Sciatic nerve (tissue), 2 donors: ENCODE data around the gene DNAH8. TPM values are rescaled to one million over a fixed set of nuclear protein-coding genes. Genes with fewer than 3 reads are reported as not detected.
"Not testable (repeated sequence)": the region's sequence is repeated elsewhere in the genome, so short reads cannot be mapped to it uniquely, and the experiment has no call there.

Experiments
- ATAC-seq: fragments of 200-7000 bp; cut with Tn5 transposase; one replicate; pipeline ENCODE4 v1.9.1; 2020; ENCODE audit warnings: mild to moderate bottlenecking, moderate library complexity
- DNase-seq: peaks from one replicate; pipeline ENCODE4 v3.0.0-alpha.2; 2020; ENCODE audit warnings: low spot score
- intact Hi-C: fragments of 100-400 bp; cut with DNase I; formaldehyde crosslinking; loops from one replicate; pipeline ENCODE4 v1.14.2; 2022
- total RNA-seq: library from RNA; stranded (reverse); fragmentation: NEBNext Ultra II Directional; extraction: Animal tissue kit (Norgen Biotek cat#: 25700); gene quantifications from one replicate; pipeline ENCODE4 v1.2.1, GENCODE V29; 2021
- donor health status: DM: no; HTN: no; CAD: no.
- donor health status: DM: no; HTN: no; CAD: no.

The DNAH8 gene
- total RNA-seq, 1 donor from 2014 or later, result 0.13 TPM

DNA sequence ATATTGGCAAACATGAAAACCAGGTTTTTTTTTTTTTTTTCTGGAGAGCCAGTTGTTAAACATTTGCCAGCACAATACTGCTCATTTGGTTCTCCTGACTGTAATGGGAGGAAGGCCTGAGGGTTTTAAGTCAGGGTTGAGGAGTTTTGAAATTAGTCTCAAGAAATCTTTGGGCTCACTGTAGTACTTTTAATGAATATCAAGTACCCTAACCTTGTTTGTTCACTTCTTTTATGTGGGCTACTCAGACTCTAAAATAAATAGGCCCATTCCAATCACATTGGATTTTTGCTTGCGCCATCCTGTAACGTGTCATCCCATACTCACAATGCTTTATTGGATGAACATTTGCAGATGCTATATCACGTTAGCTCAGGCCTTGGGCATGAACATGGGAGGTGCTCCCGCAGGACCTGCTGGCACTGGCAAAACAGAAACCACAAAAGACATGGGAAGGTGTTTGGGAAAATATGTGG lies 146.9 kb downstream of the DNAH8 start:
- DNase-seq (no peak), ATAC-seq (no peak)
- intact Hi-C loops, result no loop called here

DNA sequence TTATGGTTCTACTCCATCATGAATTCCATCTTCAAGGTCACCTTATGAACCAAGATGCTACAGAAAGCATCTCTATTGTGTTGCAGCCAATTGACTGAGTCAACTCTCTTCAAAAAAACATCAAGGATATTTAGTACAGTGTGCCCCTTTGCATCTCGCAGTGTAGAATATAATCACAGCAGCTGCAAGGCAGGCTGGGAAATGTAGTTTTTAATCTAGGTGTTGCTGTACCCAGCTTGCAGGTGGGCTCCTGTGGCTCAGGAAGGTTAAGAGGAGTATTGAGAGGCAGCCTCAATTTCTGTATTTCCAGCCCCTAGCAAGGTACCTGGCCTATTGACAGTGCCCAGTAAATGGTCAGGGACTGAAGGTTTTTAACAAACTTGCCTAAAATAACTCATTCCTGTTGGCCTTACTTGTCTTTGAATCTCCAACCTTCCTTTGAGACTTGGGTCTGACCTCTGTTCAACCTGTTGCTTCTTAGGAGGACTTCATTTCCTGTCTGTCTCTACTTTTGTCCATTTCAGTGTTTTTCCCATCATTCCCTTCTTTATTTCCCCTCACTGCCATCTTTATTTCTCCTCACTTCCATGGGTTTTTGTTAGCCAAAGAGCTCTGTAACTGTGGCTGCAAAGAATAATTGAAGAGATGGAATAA lies 150.5 kb downstream of the DNAH8 start:
- ATAC-seq (no peak), DNase-seq (no peak)
- intact Hi-C loops, result no loop called here

DNA sequence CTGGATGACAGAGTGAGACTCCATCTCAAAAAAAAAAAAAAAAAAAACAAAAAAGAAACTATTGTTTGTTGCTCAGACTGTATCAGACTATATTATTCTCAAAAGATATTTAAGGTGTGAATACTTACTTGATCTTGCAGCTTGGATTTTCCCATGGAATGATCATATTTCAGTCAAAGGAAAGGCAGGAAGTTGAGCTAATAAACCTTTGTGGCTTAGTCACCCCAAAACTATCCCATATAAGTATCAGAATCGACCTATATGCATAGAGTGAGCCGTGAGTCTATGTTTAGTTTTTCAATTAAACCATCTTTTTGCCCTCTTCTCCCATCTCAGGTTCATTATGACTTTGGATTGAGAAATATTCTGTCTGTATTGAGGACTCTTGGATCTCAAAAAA lies 152.6 kb downstream of the DNAH8 start:
- DNase-seq (no peak), ATAC-seq (no peak)
- intact Hi-C loops, result no loop called here

DNA sequence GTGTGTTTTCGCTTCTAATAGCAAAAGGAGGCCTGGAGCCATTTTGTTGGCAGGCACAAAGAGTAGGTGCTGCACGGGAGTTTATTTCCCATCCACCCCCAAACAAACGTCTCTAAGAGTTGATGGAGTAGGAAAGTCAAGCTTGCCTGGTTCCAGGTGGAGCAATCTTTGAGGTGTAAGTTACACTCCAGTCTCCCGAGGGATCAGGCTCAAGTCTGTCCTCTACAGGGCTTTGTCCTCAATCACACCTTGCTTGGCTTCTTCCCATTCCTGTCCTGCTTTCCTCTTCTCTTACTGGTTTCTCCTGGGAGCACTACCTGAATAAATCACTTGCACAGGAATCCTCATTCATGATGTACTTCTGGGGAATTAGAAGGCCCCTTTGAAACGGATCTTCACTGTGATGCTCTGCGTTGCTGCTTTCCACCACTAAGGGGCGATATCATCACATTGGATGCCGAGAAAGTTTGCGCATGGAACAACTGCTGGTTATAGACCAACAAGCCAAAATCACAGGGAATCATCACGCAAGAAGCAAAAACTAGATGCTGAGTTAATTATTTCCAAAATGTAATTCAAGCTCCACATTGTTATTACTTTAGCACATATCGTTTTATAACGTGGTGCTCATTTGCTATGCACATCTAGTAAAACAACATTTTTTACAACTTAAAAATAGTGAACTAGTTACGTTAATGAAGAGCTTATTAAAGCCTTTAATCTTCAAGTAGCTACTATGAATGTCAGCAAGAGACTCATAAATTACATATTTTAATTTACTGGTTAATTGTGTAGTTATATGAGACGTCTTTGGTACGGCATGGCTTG lies 156.8 kb downstream of the DNAH8 start:
- intact Hi-C loops, result no loop called here
- ATAC-seq, result no peak
- peak; percentile 67 for DNase-seq

DNA sequence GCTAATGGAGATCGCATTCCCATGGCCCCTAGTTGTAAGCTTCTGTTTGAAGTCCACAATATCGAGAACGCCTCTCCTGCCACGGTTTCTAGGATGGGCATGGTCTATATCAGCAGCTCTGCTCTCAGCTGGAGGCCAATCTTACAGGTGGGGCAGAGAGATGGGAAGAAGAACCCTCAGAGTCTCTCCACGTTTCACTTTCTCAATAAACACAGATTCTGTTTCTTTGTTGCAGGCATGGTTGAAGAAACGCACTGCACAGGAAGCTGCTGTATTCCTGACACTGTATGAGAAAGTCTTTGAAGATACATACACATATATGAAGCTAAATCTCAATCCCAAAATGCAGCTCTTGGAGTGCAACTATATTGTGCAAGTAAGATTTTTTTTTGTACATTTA lies 157.9 kb downstream of the DNAH8 start:
- DNase-seq (no peak), ATAC-seq (no peak)
- intact Hi-C loops, result no loop called here

DNA sequence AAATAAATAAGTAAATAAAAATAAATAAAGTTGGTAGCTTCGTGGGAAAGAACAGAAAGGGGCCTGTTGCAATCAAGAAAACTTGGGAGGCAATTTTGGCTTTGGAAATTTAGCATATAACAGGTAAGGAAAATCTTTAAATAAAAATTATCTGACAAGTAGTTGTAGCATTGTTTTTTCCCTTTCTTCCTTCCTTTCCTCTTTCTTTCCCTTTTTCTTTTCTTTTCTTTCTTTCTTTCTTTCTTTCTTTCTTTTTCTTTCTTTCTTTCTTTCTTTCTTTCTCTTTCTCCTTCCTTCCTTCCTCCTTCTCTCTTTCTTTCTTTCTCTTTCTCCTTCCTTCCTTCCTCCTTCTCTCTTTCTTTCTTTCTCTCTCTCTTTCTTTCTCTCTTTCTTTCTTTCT lies 158.7 kb downstream of the DNAH8 start:
- intact Hi-C loops, ATAC-seq, DNase-seq: not testable (repeated sequence)

DNA sequence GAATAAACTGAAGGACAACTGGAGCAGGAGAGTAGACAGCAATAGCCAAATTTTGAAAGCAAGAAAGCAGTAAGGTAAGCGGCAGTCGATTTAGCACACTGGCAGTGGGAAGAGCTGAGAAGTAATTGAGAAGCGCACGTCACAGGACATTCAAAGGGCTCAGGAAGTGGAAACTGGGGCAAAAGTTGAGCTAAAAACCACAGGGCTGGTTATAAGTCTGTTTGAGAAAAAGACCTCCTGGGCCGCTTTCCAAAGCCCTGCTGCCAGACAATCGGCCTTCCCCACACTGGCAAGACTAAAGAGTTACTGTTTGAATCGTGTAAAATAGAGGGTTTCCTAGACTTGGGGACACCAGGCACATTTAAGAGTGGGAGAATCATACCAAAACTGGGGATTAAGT lies 161.4 kb downstream of the DNAH8 start:
- DNase-seq (no peak), ATAC-seq (peak; percentile 52)
- intact Hi-C loops, result no loop called here

DNA sequence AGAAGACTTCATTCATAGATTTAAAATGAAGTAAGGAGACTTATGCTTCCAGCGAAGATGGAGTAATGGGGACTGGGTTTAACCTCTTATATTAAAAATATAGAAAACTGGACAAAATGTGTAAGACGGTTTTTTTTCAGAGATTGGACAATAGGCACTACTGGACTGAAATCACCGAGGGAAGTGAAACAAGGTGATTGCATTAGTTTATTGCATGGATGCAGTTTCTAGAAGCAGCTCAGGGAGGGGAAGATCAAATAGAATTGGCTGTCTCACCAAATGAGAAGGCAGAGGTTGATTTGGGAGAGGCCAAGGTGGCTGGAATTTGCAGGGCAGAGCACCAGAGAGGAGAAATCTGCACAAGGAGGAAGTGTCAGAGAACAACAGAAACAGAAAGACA lies 162.6 kb downstream of the DNAH8 start:
- intact Hi-C loops, result no loop called here
- ATAC-seq, result no peak
- DNase-seq, result no peak

DNA sequence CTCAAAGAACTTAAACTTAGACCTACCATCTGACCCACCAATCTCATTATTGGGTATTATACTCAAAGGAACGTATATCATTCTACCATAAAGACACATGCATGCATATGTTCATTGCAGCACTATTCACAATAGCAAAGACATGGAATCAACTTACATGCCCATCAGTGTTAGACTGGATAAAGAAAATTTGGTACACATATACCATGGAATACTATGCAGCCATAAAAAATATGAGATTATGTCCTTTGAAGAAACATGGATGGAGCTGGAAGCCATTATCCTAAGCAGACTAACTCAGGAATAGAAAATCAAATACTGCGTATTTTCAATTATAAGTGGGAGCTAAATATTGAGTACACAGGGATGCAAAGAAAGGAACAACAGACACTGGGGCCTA lies 167.0 kb downstream of the DNAH8 start:
- intact Hi-C loops, result no loop called here
- DNase-seq, result no peak
- ATAC-seq, result no peak

DNA sequence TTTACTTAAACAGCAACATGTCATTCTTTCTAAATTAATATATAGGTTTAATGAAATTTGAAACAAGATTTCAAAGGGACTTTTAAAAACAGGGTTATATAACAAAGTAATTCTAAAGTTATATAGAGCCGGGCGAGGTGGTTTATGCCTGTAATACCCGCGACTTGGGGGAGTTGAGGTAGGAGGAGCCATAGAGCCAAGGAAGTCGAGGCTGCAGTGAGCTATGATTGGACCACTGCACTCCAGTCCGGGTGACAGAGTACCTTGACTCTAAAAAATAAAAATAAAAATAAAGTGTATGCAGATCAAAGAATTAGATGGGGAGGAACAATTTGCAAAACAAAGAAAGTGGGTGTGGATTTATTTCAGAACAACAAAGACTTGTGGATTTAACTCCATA lies 182.4 kb downstream of the DNAH8 start:
- DNase-seq, result no peak
- no peak for ATAC-seq
- intact Hi-C loops, result no loop called here

DNA sequence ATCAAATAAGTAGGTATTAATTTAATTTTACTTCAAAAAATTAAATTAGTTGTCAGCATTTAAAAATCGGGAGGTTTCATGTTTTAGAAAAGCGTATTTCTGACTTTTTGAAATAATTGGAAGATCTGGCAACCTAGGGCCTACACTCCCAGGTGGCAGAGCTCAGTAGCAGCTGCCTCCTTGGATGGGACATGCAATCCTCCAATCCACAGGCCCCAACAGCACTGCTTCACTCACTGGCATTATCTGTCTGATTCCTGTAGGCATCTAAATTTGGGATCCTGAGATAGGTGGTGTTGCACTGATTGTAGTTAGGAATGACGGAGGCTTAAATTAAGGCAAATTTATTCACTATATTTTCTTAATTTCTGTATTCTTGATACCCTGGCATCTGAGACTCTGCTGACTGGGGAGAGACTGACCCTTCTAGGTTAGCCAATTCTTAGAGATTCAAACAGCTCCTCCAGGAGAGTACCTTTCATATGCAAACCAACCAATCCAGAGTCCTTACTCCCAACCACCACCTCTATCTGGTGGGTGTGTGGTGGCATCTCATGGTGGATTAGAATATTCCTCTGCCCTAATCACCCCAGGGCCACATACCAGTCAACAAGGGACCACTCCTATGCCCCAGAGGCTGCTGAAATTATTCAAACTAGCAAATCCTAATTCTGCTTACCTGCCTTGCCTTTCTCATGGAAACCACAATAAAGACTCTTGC lies 186.9 kb downstream of the DNAH8 start:
- ATAC-seq, result no peak
- intact Hi-C loops, result no loop called here
- no peak for DNase-seq

DNA sequence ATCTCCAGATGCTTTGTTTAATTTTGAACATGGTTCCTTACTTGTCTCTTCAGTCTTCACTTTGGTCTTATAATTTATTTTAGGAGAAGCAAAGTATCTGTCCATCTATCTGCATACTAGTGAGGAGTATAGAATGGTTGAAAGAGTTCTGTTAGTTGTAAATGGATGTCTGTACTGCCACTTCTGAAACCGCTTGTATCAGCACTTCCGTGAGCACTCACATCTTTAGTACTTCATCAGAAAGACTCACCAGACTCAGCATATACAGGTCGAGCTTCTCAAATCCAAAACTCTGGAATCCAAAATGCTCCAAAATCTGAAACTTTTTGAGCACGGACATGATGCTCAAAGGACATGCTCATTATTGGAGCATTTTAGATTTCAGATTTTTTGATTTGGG lies 191.5 kb downstream of the DNAH8 start:
- DNase-seq (no peak), ATAC-seq (no peak)
- intact Hi-C loops, result no loop called here

DNA sequence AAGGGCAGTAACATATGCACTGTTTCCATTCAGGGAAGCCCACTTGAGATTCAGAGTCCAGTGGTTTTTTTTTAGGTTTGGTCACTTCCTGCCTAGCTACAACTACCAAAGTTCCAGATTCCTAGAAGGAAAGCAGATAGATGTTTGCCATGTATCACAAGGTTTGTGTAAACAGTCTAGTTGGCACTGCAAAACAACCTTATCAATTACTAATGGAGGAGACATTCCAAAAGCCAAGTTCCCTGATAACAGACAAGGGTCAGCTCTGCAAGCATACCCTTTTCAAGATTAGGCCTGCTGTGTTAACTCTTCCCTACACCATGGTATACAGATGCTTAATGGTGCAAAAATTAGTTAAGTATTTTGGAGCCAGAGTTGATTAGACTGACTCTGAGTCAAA lies 192.2 kb downstream of the DNAH8 start:
- ATAC-seq (no peak), DNase-seq (no peak)
- intact Hi-C loops, result no loop called here

DNA sequence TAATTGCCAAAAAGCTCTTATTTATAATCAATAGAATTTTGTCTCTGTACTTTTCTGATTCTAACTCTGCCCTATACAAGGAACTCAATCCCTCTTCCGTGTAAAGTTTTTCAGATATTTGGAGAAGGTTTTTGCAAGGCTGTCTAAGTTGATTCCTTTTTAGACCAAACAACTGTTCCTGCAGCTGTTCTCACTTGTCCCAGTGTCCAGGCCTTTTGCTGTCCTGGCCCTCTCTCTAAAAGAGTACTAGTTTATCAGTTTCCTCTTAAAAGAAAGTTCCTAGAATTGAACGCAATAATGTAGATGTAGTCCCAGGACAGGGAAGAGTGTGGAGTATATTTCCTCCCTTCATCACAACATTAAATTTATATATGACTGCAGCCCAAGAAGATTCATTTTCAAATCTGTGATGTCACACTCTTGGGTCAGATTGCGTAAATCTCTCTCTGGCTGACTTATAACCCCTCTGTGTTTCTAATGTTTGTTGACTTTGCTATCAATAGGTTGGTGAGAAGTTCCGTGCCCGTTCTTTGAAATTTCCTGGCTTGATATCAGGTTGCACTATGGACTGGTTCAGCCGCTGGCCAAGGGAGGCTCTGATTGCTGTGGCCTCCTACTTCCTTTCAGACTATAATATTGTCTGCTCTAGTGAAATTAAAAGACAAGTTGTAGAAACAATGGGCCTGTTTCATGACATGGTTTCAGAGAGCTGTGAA lies 194.1 kb downstream of the DNAH8 start:
- intact Hi-C loops, result no loop called here
- DNase-seq, result no peak
- no peak for ATAC-seq

DNA sequence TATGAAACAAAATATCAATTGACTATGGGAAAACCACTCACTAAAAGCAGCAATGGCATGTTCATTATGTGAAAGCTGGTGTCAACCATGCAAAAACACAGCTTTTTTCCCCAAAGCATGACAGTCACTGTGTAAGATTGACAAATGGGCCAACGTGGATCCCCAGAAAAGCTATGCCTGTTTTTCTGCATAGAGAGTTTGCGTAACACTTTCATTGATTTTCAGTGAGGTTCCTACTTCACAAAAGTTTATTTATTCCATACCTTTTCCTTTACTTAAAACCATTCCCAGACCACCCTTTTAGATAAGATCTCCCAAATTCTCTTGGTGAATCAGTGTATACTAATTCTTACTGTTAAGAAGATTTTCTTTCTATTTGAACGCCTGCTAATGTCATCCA lies 195.1 kb downstream of the DNAH8 start:
- ATAC-seq, result no peak
- intact Hi-C loops, result no loop called here

DNA sequence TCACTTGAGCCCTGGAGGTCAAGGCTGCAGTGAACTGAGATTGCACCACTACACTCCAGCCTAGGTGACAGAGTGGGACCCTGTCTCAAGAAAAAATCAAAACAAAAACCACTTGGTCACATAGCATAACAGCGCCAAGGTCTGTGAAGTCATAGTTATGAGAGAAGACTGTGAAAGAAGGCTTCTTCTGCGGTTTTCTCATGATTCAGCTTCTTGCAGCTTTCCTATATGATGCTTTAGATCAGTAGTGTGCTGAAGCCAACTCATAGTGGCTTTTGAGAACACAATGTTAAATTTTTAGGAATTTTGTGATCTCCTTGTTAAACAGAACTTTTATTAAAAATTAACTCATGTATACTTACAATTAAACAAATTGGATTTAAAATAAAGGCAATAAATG lies 197.3 kb downstream of the DNAH8 start:
- ATAC-seq (no peak), DNase-seq (no peak)
- intact Hi-C loops, result no loop called here

More for the DNA sequence above, 195.1 kb downstream of the DNAH8 start:
- no peak for DNase-seq

DNA sequence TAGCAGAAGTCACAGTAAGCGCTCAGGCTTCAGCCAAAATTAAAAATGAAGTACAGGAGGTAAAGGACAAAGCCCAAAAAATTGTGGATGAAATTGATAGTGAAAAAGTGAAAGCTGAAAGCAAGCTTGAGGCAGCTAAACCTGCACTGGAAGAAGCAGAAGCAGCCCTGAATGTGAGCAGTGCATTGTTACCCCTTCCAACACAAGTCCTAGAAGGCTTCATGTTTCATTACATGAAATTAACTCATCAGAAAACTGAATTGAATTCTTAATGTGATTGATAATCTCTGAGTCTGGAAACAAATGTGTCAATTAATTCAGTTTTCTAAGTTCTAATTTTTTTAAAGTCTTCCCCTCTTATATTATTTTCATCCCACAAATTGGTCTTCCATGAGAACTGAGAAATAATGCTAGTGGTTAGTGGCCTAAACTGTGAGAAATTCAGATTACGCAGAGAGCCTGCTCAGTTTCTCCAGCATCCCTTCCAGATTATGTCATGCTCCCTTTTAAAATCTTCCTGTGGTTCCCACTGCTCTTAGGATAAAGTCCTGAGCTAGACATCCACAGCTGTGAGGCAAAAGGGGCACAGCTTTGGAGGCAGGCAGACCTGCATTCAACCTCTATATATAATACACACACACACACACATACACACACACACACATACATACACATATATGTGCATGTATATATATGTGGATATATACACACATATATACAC lies 200.3 kb downstream of the DNAH8 start:
- intact Hi-C loops, result no loop called here
- DNase-seq, result no peak
- no peak for ATAC-seq

DNA sequence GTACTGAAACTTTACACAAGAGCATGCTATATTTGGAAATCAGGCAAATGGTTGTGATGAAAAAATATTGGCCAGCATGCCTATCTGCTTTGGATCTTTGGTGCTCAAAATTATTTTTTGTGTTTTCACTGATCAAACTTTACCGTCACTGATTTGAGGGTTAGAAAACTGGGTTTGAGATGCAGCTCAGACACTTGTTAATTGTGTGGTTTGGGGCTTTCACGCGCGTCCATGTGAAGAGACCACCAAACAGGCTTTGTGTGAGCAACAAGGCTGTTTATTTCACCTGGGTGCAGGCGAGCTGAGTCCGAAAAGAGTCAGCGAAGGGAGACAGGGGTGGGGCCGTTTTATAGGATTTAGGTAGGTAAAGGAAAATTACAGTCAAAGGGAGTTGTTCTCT lies 206.4 kb downstream of the DNAH8 start:
- intact Hi-C loops, ATAC-seq, DNase-seq: not testable (repeated sequence)
